Type B pancreatic cell (in vitro differentiated cells): Measurements from ENCODE around the gene GRIN2C. TPM values are rescaled to one million over a fixed set of nuclear protein-coding genes. Genes with fewer than 3 reads are reported as not detected.

Experiments used
- DNase-seq: peaks from one replicate; pipeline ENCODE4 v3.0.0; 2021; ENCODE audit warnings: mixed read lengths; ENCODE audit not compliant: unreplicated experiment; ENCODE audit errors: extremely low spot score
- H3K27ac Mint-ChIP-seq: 2 replicates; pipeline ENCODE4 v1.8.0; 2021; ENCODE audit warnings: mild to moderate bottlenecking, mixed read lengths
- H3K27me3 Mint-ChIP-seq: 2 replicates; pipeline ENCODE4 v1.8.0; 2021; ENCODE audit warnings: mixed read lengths
- H3K36me3 Mint-ChIP-seq: 2 replicates; pipeline ENCODE4 v1.8.0; 2021; ENCODE audit warnings: mixed read lengths
- H3K4me1 Mint-ChIP-seq: one replicate; pipeline ENCODE4 v1.8.0; 2021; ENCODE audit warnings: mixed read lengths; ENCODE audit not compliant: unreplicated experiment
- H3K4me3 Mint-ChIP-seq: 2 replicates; pipeline ENCODE4 v1.8.0; 2021; ENCODE audit warnings: mild to moderate bottlenecking, mixed read lengths
- H3K9me3 Mint-ChIP-seq: 2 replicates; pipeline ENCODE4 v1.8.0; 2021; ENCODE audit warnings: mixed read lengths
- CTCF ChIP-seq: fragments of 200-600 bp; sonication (generic); conservative IDR thresholded peaks from 2 replicates; pipeline ENCODE4 v1.5.0; 2021; ENCODE audit warnings: antibody characterized with exemption, mild to moderate bottlenecking
- total RNA-seq: library from RNA; stranded (reverse); gene quantifications from 2 replicates; pipeline ENCODE4 v1.2.1, GENCODE V29; 2021; ENCODE audit warnings: low replicate concordance

Gene GRIN2C
- total RNA-seq, 1 donor from 2014 or later, result 0.72 TPM

GRCh38 chr17:74827800-74828199 is 31.9 kb downstream of the GRIN2C start:
- peaks cover 21% of the 10 kb centered on the region for H3K4me1 Mint-ChIP-seq
- no peak overlapping the region for H3K27ac Mint-ChIP-seq
- TF ChIP-seq CTCF, result no peak
- H3K27me3 Mint-ChIP-seq, result no peaks in the 10 kb centered on the region
- H3K4me3 Mint-ChIP-seq, result no peak overlapping the region
- no peak for DNase-seq
- no peaks in the 10 kb centered on the region for H3K36me3 Mint-ChIP-seq
- H3K9me3 Mint-ChIP-seq, result no peaks in the 10 kb centered on the region

GRCh38 chr17:74825952-74826719 is 33.5 kb downstream of the GRIN2C start:
- Mint-ChIP-seq H3K4me1 (peaks cover 21% of the 10 kb centered on the region), H3K27me3 (no peaks in the 10 kb centered on the region), H3K9me3 (no peaks in the 10 kb centered on the region), H3K36me3 (no peaks in the 10 kb centered on the region), H3K4me3 (no peak overlapping the region), H3K27ac (no peak overlapping the region)
- DNase-seq, result no peak
- no peak for TF ChIP-seq CTCF

GRCh38 chr17:74824961-74825627 is 34.6 kb downstream of the GRIN2C start:
- Mint-ChIP-seq H3K9me3 (no peaks in the 10 kb centered on the region), H3K36me3 (no peaks in the 10 kb centered on the region), H3K27ac (no peak overlapping the region), H3K27me3 (no peaks in the 10 kb centered on the region), H3K4me3 (no peak overlapping the region), H3K4me1 (peaks cover 21% of the 10 kb centered on the region)
- no peak for TF ChIP-seq CTCF
- no peak for DNase-seq

GRCh38 chr17:74822939-74823367 is 36.7 kb downstream of the GRIN2C start:
- no peak overlapping the region for H3K4me3 Mint-ChIP-seq
- no peaks in the 10 kb centered on the region for H3K27me3 Mint-ChIP-seq
- H3K4me1 Mint-ChIP-seq, result peaks cover 21% of the 10 kb centered on the region
- TF ChIP-seq CTCF, result no peak
- H3K9me3 Mint-ChIP-seq, result no peaks in the 10 kb centered on the region
- no peaks in the 10 kb centered on the region for H3K36me3 Mint-ChIP-seq
- no peak overlapping the region for H3K27ac Mint-ChIP-seq
- no peak for DNase-seq

- no peak for TF ChIP-seq CTCF
- no peak overlapping the region for H3K4me3 Mint-ChIP-seq
- no peaks in the 10 kb centered on the region for H3K27me3 Mint-ChIP-seq
- no peaks in the 10 kb centered on the region for H3K36me3 Mint-ChIP-seq
- peaks cover 21% of the 10 kb centered on the region for H3K4me1 Mint-ChIP-seq
- H3K9me3 Mint-ChIP-seq, result no peaks in the 10 kb centered on the region
- no peak overlapping the region for H3K27ac Mint-ChIP-seq
- no peak for DNase-seq
These were observed 37.2 kb downstream of the GRIN2C start for GRCh38 chr17:74822335-74822938.
